PC-9 (cell line): Measurements from ENCODE around the gene CHML.

ENCODE experiments used
- EZH2 ChIP-seq: fragments of 200-600 bp; sonication (generic); IDR thresholded peaks from 2 replicates; pipeline ENCODE4 v1.8.0; 2017; ENCODE audit warnings: antibody characterized with exemption, low read depth
- TF ChIP-seq, protein P1 (sequence below): fragments of 200-600 bp; sonication (generic); conservative IDR thresholded peaks from 2 replicates; pipeline ENCODE4 v1.6.1; 2017; ENCODE audit warnings: mixed run types, antibody characterized with exemption, mild to moderate bottlenecking, moderate library complexity

DNA sequence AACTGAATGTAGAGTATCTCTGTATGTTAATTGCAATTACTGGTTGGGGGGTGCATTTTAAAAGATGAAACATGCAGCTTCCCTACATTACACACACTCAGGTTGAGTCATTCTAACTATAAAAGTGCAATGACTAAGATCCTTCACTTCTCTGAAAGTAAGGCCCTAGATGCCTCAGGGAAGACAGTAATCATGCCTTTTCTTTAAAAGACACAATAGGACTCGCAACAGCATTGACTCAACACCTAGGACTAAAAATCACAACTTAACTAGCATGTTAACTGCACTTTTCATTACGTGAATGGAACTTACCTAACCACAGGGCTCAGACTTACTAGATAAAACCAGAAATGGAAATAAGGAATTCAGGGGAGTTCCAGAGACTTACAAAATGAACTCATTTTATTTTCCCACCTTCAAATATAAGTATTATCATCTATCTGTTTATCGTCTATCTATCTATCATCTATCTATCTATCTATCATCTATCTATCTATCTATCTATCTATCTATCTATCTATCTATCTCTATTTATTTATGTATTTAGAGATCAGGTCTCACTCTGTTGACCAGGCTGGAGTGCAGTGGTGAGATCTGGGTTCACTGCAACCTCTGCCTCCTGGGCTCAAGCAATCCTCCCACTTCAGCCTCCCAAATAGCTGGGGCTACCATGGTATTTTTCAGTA, 47.8 kb downstream of the CHML start:
- TF ChIP-seq EZH2, result no peak
- TF ChIP-seq, protein P1, sequence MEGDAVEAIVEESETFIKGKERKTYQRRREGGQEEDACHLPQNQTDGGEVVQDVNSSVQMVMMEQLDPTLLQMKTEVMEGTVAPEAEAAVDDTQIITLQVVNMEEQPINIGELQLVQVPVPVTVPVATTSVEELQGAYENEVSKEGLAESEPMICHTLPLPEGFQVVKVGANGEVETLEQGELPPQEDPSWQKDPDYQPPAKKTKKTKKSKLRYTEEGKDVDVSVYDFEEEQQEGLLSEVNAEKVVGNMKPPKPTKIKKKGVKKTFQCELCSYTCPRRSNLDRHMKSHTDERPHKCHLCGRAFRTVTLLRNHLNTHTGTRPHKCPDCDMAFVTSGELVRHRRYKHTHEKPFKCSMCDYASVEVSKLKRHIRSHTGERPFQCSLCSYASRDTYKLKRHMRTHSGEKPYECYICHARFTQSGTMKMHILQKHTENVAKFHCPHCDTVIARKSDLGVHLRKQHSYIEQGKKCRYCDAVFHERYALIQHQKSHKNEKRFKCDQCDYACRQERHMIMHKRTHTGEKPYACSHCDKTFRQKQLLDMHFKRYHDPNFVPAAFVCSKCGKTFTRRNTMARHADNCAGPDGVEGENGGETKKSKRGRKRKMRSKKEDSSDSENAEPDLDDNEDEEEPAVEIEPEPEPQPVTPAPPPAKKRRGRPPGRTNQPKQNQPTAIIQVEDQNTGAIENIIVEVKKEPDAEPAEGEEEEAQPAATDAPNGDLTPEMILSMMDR, result no peak
